ENCODE data around the gene ISM2. TPM values are rescaled to one million over a fixed set of nuclear protein-coding genes. Genes with fewer than 3 reads are reported as not detected.
"Not testable (repeated sequence)": the region's sequence is repeated elsewhere in the genome, so short reads cannot be mapped to it uniquely, and the experiment has no call there.

ISM2 gene
- total and polyA plus RNA-seq, 12 donors = 0.08 to 0.22 (median 0.14) TPM; not detected in 8

DNA sequence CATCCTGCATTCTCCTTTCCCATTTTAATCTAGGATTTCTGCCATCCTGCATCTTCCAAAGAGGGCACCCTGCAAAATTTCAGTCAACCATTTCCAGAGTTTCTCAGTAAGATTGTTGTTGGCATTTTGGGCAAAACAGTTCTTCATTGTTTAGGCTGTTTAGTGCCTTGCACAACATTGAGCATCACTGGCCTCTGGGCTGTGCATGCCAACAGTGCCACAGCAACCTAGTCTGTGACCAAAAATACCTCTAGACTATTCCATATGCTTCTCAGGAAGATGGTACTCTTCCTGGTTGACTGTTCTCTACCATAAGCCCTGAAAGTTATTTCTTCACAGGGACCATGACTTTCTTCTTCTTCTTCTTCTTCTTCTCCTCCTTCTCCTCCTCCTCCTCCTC is 32.5 kb upstream of the ISM2 start:
- H3K4me1 ChIP-seq (replicated peaks in 1 of 2) = no peaks in the 10 kb centered on the region
- TF ChIP-seq CTCF (IDR thresholded peaks at IDR 0.05) = no peak
- no peak for TF ChIP-seq POLR2A (IDR thresholded peaks at IDR 0.05)
- no peaks in the 10 kb centered on the region for H3K36me3 ChIP-seq (replicated peaks in 1 of 2)
- intact Hi-C loops (cut with DNase I) = no loop called here
- H3K27me3 ChIP-seq = no peaks in the 10 kb centered on the region
- H3K27ac ChIP-seq = no peak overlapping the region
- no peaks in the 10 kb centered on the region for H3K9me3 ChIP-seq (replicated peaks in 1 of 3)
- DNase-seq = no peak
- no peak overlapping the region for H3K4me3 ChIP-seq

GRCh38 chr14:77529963-77530362 is 31.3 kb upstream of the ISM2 start:
- intact Hi-C loops (cut with DNase I) = no loop called here
- no peaks in the 10 kb centered on the region for H3K36me3 ChIP-seq (replicated peaks in 1 of 2)
- no peaks in the 10 kb centered on the region for H3K9me3 ChIP-seq (replicated peaks in 1 of 3)
- no peak overlapping the region for H3K4me3 ChIP-seq
- TF ChIP-seq POLR2A (IDR thresholded peaks at IDR 0.05) (no peak), CTCF (IDR thresholded peaks at IDR 0.05) (no peak)
- no peaks in the 10 kb centered on the region for H3K27me3 ChIP-seq
- H3K27ac ChIP-seq = no peak overlapping the region
- no peak for DNase-seq
- H3K4me1 ChIP-seq (replicated peaks in 1 of 2) = no peaks in the 10 kb centered on the region

DNA sequence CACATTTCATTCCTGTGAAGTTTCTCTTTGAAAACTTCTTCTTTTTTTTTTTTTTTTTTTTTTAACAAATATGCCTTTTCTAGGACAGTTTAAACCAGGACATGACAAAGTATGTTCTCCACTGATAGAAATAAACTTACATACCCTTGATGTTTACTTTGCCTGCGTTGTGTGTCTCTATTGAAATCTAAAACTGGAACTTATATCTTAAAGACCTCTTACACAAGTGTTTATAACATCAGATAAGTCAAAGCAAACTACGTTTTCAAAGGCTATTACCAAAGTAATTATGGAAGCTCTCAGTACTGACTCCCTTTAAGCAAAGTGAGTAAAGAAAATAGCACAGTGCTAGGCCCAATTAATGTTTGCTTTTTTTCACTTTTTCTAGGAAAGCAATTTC is 30.6 kb upstream of the ISM2 start:
- WGBS, 4 donors = 79 to 89% (median 87%) methylated on average over 2 of the region's 2 CpGs
- H3K27me3 ChIP-seq = no peaks in the 10 kb centered on the region
- no peaks in the 10 kb centered on the region for H3K36me3 ChIP-seq (replicated peaks in 1 of 2)
- intact Hi-C loops (cut with DNase I) = no loop called here
- H3K27ac ChIP-seq = no peak overlapping the region
- TF ChIP-seq POLR2A (IDR thresholded peaks at IDR 0.05) (no peak), CTCF (IDR thresholded peaks at IDR 0.05) (no peak)
- H3K4me1 ChIP-seq (replicated peaks in 1 of 2) = no peaks in the 10 kb centered on the region
- no peaks in the 10 kb centered on the region for H3K9me3 ChIP-seq (replicated peaks in 1 of 3)
- H3K4me3 ChIP-seq = no peak overlapping the region
- no peak for DNase-seq

DNA sequence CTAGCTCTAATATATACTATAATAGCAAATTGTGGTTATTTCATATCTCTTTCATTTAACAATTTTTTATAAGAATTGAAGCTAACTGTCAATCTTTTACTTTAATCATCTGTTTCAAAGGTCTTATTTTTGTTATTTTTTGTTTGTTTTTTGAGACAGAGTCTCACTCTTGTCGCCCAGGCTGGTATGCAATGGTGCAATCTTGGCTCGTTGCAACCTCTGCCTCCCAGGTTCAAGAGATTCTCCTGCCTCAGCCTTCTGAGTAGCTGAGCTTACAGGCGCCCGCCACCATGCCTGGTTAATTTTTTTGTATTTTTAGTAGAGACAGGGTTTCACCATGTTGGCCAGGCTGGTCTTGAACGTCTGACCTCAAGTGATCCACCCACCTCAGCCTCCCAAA is 30.1 kb upstream of the ISM2 start:
- H3K4me3 ChIP-seq; intact Hi-C loops (cut with DNase I); H3K9me3 ChIP-seq (replicated peaks in 1 of 3); DNase-seq; H3K27ac ChIP-seq; H3K4me1 ChIP-seq (replicated peaks in 1 of 2); H3K27me3 ChIP-seq; H3K36me3 ChIP-seq (replicated peaks in 1 of 2): not testable (repeated sequence)
- 91 to 97% (median 94%) methylated on average over 5 of the region's 5 CpGs for WGBS, 4 donors

DNA sequence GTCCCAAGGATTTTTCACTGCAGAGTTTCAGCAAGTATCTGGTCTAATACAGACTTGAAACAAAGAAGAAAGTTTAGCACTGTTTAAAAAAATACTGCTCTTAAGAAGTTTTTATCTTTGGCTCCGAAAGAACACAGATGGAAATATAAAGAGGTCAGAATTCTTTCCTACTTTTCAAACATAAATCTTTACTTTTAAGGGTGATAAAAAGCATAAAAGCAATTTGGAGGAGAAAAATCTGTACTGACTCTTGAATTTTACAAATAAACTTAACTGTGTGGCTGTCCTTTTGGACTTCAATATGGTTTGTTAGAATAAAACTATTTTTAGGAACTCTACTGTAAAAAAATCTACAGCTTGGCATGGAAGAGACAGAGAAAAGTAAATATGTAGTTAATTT is 27.6 kb upstream of the ISM2 start:
- no peaks in the 10 kb centered on the region for H3K36me3 ChIP-seq (replicated peaks in 1 of 2)
- H3K9me3 ChIP-seq (replicated peaks in 1 of 3) = no peaks in the 10 kb centered on the region
- intact Hi-C loops (cut with DNase I) = no loop called here
- WGBS, 4 donors = 27 to 41% (median 36%) methylated on average over 1 of the region's 1 CpG
- TF ChIP-seq POLR2A (IDR thresholded peaks at IDR 0.05) = no peak
- TF ChIP-seq CTCF (IDR thresholded peaks at IDR 0.05) = no peak
- DNase-seq = no peak
- H3K27ac ChIP-seq = no peak overlapping the region
- no peak overlapping the region for H3K4me3 ChIP-seq
- H3K27me3 ChIP-seq = no peaks in the 10 kb centered on the region
- H3K4me1 ChIP-seq (replicated peaks in 1 of 2) = no peaks in the 10 kb centered on the region
